Calu3 (cell line): ENCODE results near the gene NSRP1. TPM values are rescaled to one million over a fixed set of nuclear protein-coding genes. Genes with fewer than 3 reads are reported as not detected.
"Not testable (repeated sequence)": the region's sequence is repeated elsewhere in the genome, so short reads cannot be mapped to it uniquely, and the experiment has no call there.

ENCODE experiments used
- BruUV-seq: library from RNA; stranded (reverse); fragments of 400-500 nt; replicated peaks from 2 replicates; lab custom pipeline; 2021; lab: Mats Ljungman, UMichigan
- CTCF ChIA-PET: fragments of 300-600 bp; sonication (Branson Sonifier 250); formaldehyde crosslinking; loops from one replicate; lab custom pipeline; 2022; ENCODE audit warnings: antibody characterized with exemption; lab: Charles Lee
- DNase-seq: peaks from one replicate; pipeline ENCODE4 v3.0.0; 2022
- H3K27ac Mint-ChIP-seq: one replicate; pipeline ENCODE4 v1.8.0; 2022; ENCODE audit warnings: mixed read lengths; ENCODE audit not compliant: unreplicated experiment
- H3K27me3 Mint-ChIP-seq: one replicate; pipeline ENCODE4 v1.8.0; 2022; ENCODE audit warnings: mixed read lengths; ENCODE audit not compliant: unreplicated experiment
- H3K36me3 Mint-ChIP-seq: one replicate; pipeline ENCODE4 v1.8.0; 2022; ENCODE audit warnings: mild to moderate bottlenecking, moderate library complexity, mixed read lengths; ENCODE audit not compliant: insufficient read depth, unreplicated experiment
- H3K4me1 Mint-ChIP-seq: one replicate; pipeline ENCODE4 v1.8.0; 2022; ENCODE audit warnings: mild to moderate bottlenecking, low read depth, mixed read lengths; ENCODE audit not compliant: unreplicated experiment
- H3K4me3 Mint-ChIP-seq: one replicate; pipeline ENCODE4 v1.8.0; 2022; ENCODE audit warnings: mild to moderate bottlenecking, low read depth, moderate library complexity, mixed read lengths; ENCODE audit not compliant: unreplicated experiment
- H3K9me3 Mint-ChIP-seq: one replicate; pipeline ENCODE4 v1.8.0; 2022; ENCODE audit warnings: low read depth, mixed read lengths; ENCODE audit not compliant: unreplicated experiment
- intact Hi-C: fragments of 100-400 bp; cut with micrococcal nuclease; formaldehyde crosslinking; loops from one replicate; pipeline ENCODE4 v1.10.0; 2022; ENCODE audit not compliant: unreplicated experiment
- total RNA-seq: library from RNA; stranded (reverse); gene quantifications from 2 replicates; pipeline ENCODE4 v1.2.3, GENCODE V29; 2022
- TF ChIP-seq, protein P1 (sequence below): fragments of 200-600 bp; IDR thresholded peaks from one replicate; pipeline ENCODE4 v1.8.0; 2022; ENCODE audit warnings: antibody characterized with exemption; ENCODE audit not compliant: unreplicated experiment

The NSRP1 gene
- total RNA-seq, 1 experiment from 2014 or later, result 27.5 TPM

GRCh38 chr17:30137158-30137557 is 20.5 kb downstream of the NSRP1 start:
- intact Hi-C loops, result no loop called here
- no peak for DNase-seq
- H3K4me1 Mint-ChIP-seq, result no peaks in the 10 kb centered on the region
- H3K27me3 Mint-ChIP-seq, result no peaks in the 10 kb centered on the region
- H3K9me3 Mint-ChIP-seq, result no peaks in the 10 kb centered on the region
- CTCF ChIA-PET, result no interaction called here
- BruUV-seq, result no TSS peak
- H3K36me3 Mint-ChIP-seq, result peaks cover 32% of the 10 kb centered on the region
- no peak overlapping the region for H3K4me3 Mint-ChIP-seq
- H3K27ac Mint-ChIP-seq, result no peak overlapping the region
- TF ChIP-seq, protein P1, sequence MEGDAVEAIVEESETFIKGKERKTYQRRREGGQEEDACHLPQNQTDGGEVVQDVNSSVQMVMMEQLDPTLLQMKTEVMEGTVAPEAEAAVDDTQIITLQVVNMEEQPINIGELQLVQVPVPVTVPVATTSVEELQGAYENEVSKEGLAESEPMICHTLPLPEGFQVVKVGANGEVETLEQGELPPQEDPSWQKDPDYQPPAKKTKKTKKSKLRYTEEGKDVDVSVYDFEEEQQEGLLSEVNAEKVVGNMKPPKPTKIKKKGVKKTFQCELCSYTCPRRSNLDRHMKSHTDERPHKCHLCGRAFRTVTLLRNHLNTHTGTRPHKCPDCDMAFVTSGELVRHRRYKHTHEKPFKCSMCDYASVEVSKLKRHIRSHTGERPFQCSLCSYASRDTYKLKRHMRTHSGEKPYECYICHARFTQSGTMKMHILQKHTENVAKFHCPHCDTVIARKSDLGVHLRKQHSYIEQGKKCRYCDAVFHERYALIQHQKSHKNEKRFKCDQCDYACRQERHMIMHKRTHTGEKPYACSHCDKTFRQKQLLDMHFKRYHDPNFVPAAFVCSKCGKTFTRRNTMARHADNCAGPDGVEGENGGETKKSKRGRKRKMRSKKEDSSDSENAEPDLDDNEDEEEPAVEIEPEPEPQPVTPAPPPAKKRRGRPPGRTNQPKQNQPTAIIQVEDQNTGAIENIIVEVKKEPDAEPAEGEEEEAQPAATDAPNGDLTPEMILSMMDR, result no peak

DNA sequence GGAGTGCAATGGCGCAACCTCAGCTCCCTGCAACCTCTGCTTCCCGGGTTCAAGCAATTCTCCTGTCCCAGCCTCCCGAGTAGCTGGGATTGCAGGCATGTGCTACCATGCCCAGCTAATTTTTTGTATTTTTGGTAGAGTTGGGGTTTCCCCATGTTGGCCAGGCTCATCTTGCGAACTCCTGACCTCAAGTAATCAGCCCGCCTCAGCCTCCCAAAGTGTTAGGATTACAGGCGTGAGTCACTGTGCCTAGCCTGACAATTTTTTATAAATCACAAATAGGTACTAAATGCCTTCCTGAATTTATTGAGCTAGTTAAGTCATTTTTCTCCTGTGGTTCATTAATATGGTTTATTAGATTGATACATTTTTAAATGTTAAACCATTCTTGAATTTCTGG is 31.2 kb downstream of the NSRP1 start:
- CTCF ChIA-PET, BruUV-seq, H3K27me3 Mint-ChIP-seq, H3K4me1 Mint-ChIP-seq, H3K27ac Mint-ChIP-seq, intact Hi-C loops, H3K9me3 Mint-ChIP-seq, H3K36me3 Mint-ChIP-seq, DNase-seq, H3K4me3 Mint-ChIP-seq: not testable (repeated sequence)

- no peaks in the 10 kb centered on the region for H3K36me3 Mint-ChIP-seq
- no peak overlapping the region for H3K4me3 Mint-ChIP-seq
- intact Hi-C loops, result no loop called here
- CTCF ChIA-PET, result no interaction called here
- TF ChIP-seq, protein P1, result no peak
- no peak overlapping the region for H3K27ac Mint-ChIP-seq
- DNase-seq, result no peak
- no peaks in the 10 kb centered on the region for H3K9me3 Mint-ChIP-seq
- no TSS peak for BruUV-seq
- no peaks in the 10 kb centered on the region for H3K4me1 Mint-ChIP-seq
- H3K27me3 Mint-ChIP-seq, result no peaks in the 10 kb centered on the region
These were observed 31.8 kb downstream of the NSRP1 start for GRCh38 chr17:30148376-30148775.

DNA sequence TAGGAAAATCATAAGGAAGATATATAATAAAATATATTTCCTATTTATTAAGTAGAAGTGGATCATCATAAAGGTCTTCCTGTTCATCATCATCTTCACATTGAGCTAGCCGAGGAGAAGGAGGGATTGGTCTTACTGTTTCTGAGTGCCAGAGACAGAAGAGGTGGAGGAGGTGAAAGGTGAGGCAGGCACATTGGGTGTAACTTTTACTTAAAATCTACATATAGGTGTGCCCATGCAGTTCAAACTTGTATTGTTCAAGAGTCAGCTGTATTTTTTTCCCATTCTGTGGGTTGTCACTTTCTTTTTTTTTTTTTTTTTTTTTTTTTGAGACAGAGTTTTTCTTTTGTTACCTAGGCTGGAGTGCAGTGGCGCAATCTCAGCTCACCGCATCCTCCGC is 34.9 kb downstream of the NSRP1 start:
- H3K9me3 Mint-ChIP-seq, result no peaks in the 10 kb centered on the region
- H3K4me1 Mint-ChIP-seq, result no peaks in the 10 kb centered on the region
- no peak overlapping the region for H3K27ac Mint-ChIP-seq
- H3K36me3 Mint-ChIP-seq, result no peaks in the 10 kb centered on the region
- TF ChIP-seq, protein P1, result no peak
- intact Hi-C loops, result no loop called here
- H3K4me3 Mint-ChIP-seq, result no peak overlapping the region
- BruUV-seq, result no TSS peak
- no peaks in the 10 kb centered on the region for H3K27me3 Mint-ChIP-seq
- DNase-seq, result no peak
- CTCF ChIA-PET, result interaction anchor here (0.9 kb wide), 1 partner anchor 10 kb away, joined by 6 read pairs; no protein-coding TSS in a partner anchor

- TF ChIP-seq, protein P1, result no peak
- Mint-ChIP-seq H3K27me3 (no peaks in the 10 kb centered on the region), H3K27ac (no peak overlapping the region), H3K4me1 (no peaks in the 10 kb centered on the region), H3K36me3 (no peaks in the 10 kb centered on the region), H3K9me3 (peaks cover 2% of the 10 kb centered on the region), H3K4me3 (no peak overlapping the region)
- CTCF ChIA-PET, result no interaction called here
- BruUV-seq, result no TSS peak
- intact Hi-C loops, result no loop called here
- DNase-seq, result no peak
These were observed 36.8 kb downstream of the NSRP1 start for GRCh38 chr17:30153463-30153862.
